Left ventricle myocardium superior (tissue), 1 donor: Measurements from ENCODE around the gene ATF7IP2. TPM values are rescaled to one million over a fixed set of nuclear protein-coding genes. Genes with fewer than 3 reads are reported as not detected.

Source experiments
- ATAC-seq: fragments of 200-7000 bp; cut with Tn5 transposase; one replicate; pipeline ENCODE4 v1.9.1; 2020; ENCODE audit warnings: mild to moderate bottlenecking, moderate library complexity
- DNase-seq: peaks from one replicate; pipeline ENCODE4 v3.0.0-alpha.2; 2020
- intact Hi-C: fragments of 100-400 bp; cut with micrococcal nuclease; formaldehyde crosslinking; loops from one replicate; pipeline ENCODE4 v1.11.0; 2022
- total RNA-seq: library from RNA; stranded (reverse); fragmentation: NEBNext Ultra II Directional; extraction: Animal tissue kit (Norgen Biotek cat#: 25700); gene quantifications from one replicate; pipeline ENCODE4 v1.2.1, GENCODE V29; 2021
- donor health status: DM: no; HTN: yes; CAD: no; lungs with severe emphysema.

Gene ATF7IP2
- total RNA-seq, 1 donor from 2014 or later: 50.0 TPM

- ATAC-seq: no peak
- no peak for DNase-seq
- intact Hi-C loops: no loop called here
Measured at GRCh38 chr16:10526962-10527361, 141.1 kb downstream of the ATF7IP2 start.

GRCh38 chr16:10528635-10529034, 142.8 kb downstream of the ATF7IP2 start:
- ATAC-seq (no peak), DNase-seq (no peak)
- intact Hi-C loops: no loop called here

GRCh38 chr16:10529895-10530669, 144.2 kb downstream of the ATF7IP2 start:
- intact Hi-C loops: no loop called here
- ATAC-seq: peak; percentile 72
- DNase-seq: no peak

GRCh38 chr16:10530685-10531084, 144.8 kb downstream of the ATF7IP2 start:
- intact Hi-C loops: no loop called here
- DNase-seq: no peak
- peak; percentile 92 for ATAC-seq

GRCh38 chr16:10531582-10531981, 145.7 kb downstream of the ATF7IP2 start:
- DNase-seq (no peak), ATAC-seq (no peak)
- intact Hi-C loops: no loop called here

Other genes with a start within 250 kb of the ATF7IP2 start
- gene GRIN2A, start 203.6 kb upstream of the ATF7IP2 start, total RNA-seq: 3.6 TPM
- 96.4 TPM for gene EMP2, start 194.5 kb downstream of the ATF7IP2 start, total RNA-seq